NCI-H2196 (cell line): Measurements from ENCODE around the gene KIF12.

Source experiments
- DNase-seq: peaks from one replicate; lab custom pipeline; 2025; ENCODE audit not compliant: unreplicated experiment; lab: John Stamatoyannopoulos, UW

Gene KIF12

GRCh38 chr9:114070188-114071103 lies 28.6 kb downstream of the KIF12 start:
- DNase-seq = no peak

- DNase-seq = no peak
Observed at GRCh38 chr9:114069476-114070187, 29.5 kb downstream of the KIF12 start.

- no peak for DNase-seq
Observed at GRCh38 chr9:114065304-114065703, 33.8 kb downstream of the KIF12 start.

GRCh38 chr9:114061830-114062474 lies 37.1 kb downstream of the KIF12 start:
- DNase-seq = no peak

- DNase-seq = no peak
Observed at GRCh38 chr9:114061292-114061691, 37.8 kb downstream of the KIF12 start.

GRCh38 chr9:114060711-114061110 lies 38.4 kb downstream of the KIF12 start:
- DNase-seq = no peak

GRCh38 chr9:114060070-114060469 lies 39.0 kb downstream of the KIF12 start:
- no peak for DNase-seq

GRCh38 chr9:114059047-114059803 lies 39.9 kb downstream of the KIF12 start:
- no peak for DNase-seq

GRCh38 chr9:114058688-114059046 lies 40.4 kb downstream of the KIF12 start:
- DNase-seq = no peak

- DNase-seq = no peak
Observed at GRCh38 chr9:114057161-114057885, 41.8 kb downstream of the KIF12 start.

GRCh38 chr9:114056527-114056926 lies 42.6 kb downstream of the KIF12 start:
- DNase-seq = no peak

- DNase-seq = no peak
Observed at GRCh38 chr9:114055894-114056293, 43.2 kb downstream of the KIF12 start.

GRCh38 chr9:114055061-114055460 lies 44.0 kb downstream of the KIF12 start:
- no peak for DNase-seq

GRCh38 chr9:114054191-114054690 lies 44.9 kb downstream of the KIF12 start:
- no peak for DNase-seq

- DNase-seq = no peak
Observed at GRCh38 chr9:114053246-114054005, 45.7 kb downstream of the KIF12 start.

- no peak for DNase-seq
Observed at GRCh38 chr9:114051706-114052105, 47.4 kb downstream of the KIF12 start.

GRCh38 chr9:114051281-114051680 lies 47.8 kb downstream of the KIF12 start:
- DNase-seq = no peak

GRCh38 chr9:114050646-114051045 lies 48.4 kb downstream of the KIF12 start:
- no peak for DNase-seq

GRCh38 chr9:114050226-114050568 lies 48.9 kb downstream of the KIF12 start:
- no peak for DNase-seq
